GM18498 (cell line): ENCODE data around the gene DPF3.

Experiments used
- ATAC-seq: cut with Tn5 transposase; IDR thresholded peaks from one replicate; pipeline ENCODE4 v1.9.1; 2021; ENCODE audit warnings: mild to moderate bottlenecking, moderate library complexity; ENCODE audit not compliant: unreplicated experiment

The DPF3 gene

DNA sequence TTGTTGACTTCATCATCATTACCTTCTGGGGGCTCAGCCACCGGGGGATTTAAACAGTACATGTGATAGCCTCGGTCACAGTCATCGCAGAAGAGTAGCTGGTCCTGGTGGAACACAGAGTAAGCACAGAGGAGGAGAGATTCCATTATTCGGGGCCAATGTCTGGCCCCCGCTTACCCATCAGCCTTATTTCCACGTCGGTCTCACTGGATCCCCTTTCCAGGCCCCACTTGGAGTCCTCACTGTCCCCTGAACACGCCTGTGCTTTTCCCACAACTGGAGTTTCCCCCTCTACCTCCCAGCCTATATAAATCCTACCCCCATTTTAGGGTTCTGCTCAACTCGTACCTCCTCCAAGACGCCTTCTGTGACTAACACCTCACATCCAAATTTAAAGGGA is 274.0 kb downstream of the DPF3 start:
- no peak for ATAC-seq

- no peak for ATAC-seq
Measured at GRCh38 chr14:72619111-72619571, 274.8 kb downstream of the DPF3 start.

DNA sequence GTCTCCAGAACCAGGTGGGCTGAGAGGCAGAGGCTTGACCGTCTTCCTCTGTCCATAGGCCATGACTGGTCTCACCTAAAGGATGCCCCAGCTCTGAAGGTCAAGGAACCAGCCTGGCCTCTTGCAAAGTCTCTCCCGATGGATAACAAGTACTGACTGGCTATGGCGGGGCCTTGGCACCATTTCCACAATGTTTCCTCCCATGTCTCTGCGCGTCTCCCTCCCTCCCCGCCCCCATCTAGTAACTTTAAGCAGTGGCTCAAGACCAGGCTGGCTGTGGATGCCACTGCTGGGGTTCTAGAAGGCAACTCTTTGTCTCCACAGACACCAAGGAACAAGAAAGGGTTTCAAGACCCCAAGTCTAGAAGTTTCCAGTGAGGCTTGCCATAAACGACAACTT is 275.5 kb downstream of the DPF3 start:
- ATAC-seq = no peak

GRCh38 chr14:72617391-72618031 is 276.4 kb downstream of the DPF3 start:
- no peak for ATAC-seq

- no peak for ATAC-seq
Measured at GRCh38 chr14:72616811-72617210, 277.1 kb downstream of the DPF3 start.

- no peak for ATAC-seq
Measured at GRCh38 chr14:72616294-72616693, 277.6 kb downstream of the DPF3 start.

DNA sequence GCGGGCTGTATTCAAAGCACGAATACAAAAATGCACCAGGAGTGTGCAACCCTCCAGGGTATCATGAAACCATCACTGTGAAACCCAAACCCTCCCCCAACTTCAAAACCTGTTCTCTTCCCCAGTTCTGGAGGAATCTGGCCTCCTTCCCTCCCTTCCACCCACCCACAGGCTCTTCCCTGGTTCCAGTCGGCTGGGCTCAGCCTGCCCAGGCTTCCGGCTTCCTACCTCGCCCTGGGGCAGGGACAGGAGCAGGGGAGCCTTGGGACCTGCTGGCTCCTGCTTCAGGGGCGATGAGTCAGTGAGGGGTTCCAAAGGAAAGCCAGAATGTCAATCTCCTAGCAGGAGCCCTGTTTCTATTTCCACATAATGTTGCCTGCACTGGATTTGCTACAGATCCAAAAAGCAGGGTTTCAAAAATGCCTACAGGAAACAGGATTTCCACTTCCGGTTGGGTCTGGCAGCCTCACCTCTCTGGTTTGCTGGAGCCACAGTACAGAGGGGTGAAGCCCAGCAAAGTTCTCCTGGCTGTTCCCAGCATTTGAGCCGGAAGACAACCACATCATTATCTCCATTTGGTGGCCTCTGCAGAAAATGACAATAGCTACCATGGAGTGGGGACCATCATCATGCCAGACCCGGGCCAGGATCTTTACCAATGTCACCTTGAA is 278.3 kb downstream of the DPF3 start:
- no peak for ATAC-seq

GRCh38 chr14:72614891-72615415 is 278.9 kb downstream of the DPF3 start:
- ATAC-seq = no peak

- ATAC-seq = no peak
Measured at GRCh38 chr14:72614365-72614764, 279.5 kb downstream of the DPF3 start.

GRCh38 chr14:72613975-72614319 is 280.0 kb downstream of the DPF3 start:
- no peak for ATAC-seq

- ATAC-seq = no peak
Measured at GRCh38 chr14:72613231-72613974, 280.5 kb downstream of the DPF3 start.

GRCh38 chr14:72612041-72612440 is 281.9 kb downstream of the DPF3 start:
- no peak for ATAC-seq

DNA sequence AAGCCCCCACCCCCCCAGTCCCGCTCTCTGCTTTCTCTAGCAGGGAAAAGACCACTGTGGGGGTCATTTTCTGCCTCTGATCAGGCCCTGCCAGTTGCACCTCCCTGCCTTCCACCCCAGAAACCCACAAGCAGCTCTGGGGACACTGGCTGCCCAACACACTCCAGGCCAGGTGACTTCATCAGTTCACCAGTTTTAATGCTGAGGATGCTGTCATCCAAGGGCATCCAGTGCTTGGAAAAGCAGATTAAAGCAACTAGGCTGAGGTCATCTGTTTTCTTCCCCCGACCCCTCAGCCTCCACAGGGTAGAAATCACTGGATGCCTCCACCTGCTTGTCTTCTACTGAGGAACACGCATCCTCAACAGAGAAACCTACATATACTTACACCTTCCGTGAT is 282.4 kb downstream of the DPF3 start:
- no peak for ATAC-seq

DNA sequence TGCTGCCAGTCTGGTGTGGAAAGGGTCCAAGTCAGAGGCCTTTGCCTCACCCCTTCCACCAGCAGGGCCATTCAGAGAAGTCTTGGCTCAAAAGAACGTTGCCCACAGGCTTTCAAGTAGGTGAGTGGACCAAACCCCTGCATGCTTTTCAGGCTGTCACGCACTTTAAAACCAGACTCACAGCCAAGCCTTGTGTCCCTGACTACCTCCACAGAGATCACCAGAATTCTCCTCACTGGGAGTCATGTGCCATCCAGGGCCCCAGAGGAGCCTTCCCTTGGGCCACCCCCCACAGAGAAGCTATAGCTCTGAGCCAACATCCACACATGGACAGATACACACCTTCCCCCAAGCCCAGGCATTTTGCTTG is 283.1 kb downstream of the DPF3 start:
- ATAC-seq = no peak

- ATAC-seq = no peak
Measured at GRCh38 chr14:72610096-72610830, 283.6 kb downstream of the DPF3 start.

DNA sequence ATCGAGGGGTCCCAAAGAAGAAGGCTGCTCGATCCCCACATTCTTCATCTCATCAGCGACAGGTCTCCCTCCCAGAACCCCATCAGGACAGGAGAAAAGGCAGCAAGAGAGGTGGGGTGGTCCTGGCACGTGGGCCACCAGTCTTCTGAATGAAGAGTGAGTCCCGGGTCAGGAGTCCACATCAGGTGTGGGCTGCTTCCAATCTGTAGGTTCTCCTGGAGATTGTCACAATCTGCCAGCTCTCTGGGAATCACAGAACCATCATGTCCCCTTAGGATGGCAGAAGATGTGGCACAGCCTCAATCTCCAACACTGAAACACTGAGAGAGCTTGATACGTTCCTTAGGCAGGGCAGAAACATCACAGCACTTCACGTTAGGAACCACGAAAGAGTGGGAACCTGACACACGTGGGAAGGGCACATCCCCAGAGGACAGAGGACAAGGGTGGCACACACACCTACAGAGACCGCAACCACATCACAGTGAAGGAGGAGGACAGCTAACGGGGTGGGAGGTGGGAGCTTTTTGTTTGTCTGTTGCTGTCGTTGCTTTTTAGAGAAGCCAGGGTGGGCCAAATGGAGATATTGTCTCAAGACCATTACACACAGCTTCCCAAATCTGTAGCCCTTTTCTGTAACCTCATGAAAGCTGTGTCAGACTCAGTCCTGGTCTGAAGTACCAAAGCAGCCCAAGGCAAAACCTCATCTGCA is 284.5 kb downstream of the DPF3 start:
- ATAC-seq = no peak

DNA sequence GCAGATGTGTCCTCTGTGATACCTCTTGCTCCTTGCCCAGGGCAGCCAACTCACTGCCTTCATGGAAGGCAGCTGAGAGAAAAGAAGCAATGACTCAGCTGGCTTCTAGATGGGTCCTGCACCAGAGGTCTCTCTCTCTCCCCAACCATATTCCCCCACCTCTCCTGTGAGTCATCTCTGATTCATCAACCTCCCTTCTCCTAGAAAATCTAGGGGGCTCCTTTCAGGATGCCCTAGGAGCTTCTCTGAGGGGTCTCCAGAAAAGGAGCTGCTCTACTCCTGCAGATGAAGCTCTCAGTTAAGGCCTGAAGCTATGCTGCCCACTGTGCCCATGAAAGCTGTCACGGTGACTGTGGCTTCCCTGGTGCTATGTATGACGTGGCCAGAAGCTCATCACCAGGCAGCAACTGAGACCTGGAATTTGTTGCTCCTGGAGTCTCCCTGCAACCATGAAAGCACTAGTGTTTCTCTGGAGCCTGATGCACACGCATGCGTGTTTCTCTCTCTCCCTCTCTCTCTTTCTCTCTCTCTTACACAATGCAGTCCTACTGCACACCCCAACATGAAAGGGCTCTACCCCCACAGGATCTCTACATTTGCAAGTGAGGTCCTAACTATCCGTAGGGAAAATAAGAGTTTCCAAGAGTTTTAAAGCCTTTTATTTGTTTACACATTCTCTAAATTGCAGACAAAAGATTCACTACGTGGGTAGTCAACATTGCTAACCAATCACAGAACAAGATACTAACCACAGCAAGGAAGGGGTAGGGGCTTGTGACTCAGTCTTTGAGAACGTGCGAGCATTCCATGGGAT is 285.3 kb downstream of the DPF3 start:
- ATAC-seq = no peak

- ATAC-seq = no peak
Measured at GRCh38 chr14:72607386-72608130, 286.3 kb downstream of the DPF3 start.

DNA sequence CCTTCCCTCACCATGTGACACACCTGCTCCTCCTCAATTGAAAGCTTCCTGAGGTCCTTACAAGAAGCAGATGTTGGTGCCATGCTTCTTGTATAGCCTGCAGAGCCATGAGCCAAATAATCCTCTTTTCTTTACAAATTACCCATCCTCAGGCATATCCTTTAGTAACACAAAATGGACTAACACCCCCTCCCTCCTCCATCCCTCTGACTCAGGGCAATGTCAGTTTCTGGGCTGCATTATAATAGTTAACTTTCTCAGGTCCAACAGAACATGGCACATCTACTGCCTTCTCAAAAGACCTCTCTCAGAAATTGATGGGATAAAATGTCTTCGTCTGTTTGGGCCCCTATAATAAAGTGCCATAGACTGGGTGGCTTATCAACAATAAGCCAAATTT is 287.0 kb downstream of the DPF3 start:
- ATAC-seq = no peak
